Stimulated activated CD8-positive, alpha-beta memory T cell treated with anti-CD3 and anti-CD28 coated beads, Interleukin-7, amount 100 ng/mL, for 1 hour (primary cell): ENCODE data around the gene ADK.
"Not testable (repeated sequence)": the region's sequence is repeated elsewhere in the genome, so short reads cannot be mapped to it uniquely, and the experiment has no call there.

Experiments used
- DNase-seq, 2 donors: peaks; one replicate each; pipeline ENCODE4 v3.0.0-alpha.2; 2020; ENCODE audit warnings: low read depth in 2 of 2

ADK gene

GRCh38 chr10:74353021-74353420 is 202.0 kb downstream of the ADK start:
- not testable (repeated sequence) for DNase-seq

- DNase-seq = no peak
Observed at GRCh38 chr10:74361678-74362077, 210.7 kb downstream of the ADK start.

- no peak for DNase-seq
Observed at GRCh38 chr10:74363727-74364126, 212.7 kb downstream of the ADK start.

- no peak for DNase-seq
Observed at GRCh38 chr10:74365109-74365508, 214.1 kb downstream of the ADK start.

- no peak for DNase-seq
Observed at GRCh38 chr10:74371696-74372095, 220.7 kb downstream of the ADK start.

GRCh38 chr10:74373059-74373458 is 222.0 kb downstream of the ADK start:
- DNase-seq = no peak

GRCh38 chr10:74377476-74377875 is 226.5 kb downstream of the ADK start:
- no peak for DNase-seq

- DNase-seq = no peak
Observed at GRCh38 chr10:74379474-74379873, 228.5 kb downstream of the ADK start.

- no peak for DNase-seq
Observed at GRCh38 chr10:74380795-74381194, 229.8 kb downstream of the ADK start.

- DNase-seq = no peak
Observed at GRCh38 chr10:74381291-74381853, 230.4 kb downstream of the ADK start.

- DNase-seq = no peak
Observed at GRCh38 chr10:74382663-74383062, 231.6 kb downstream of the ADK start.

GRCh38 chr10:74383642-74384041 is 232.6 kb downstream of the ADK start:
- DNase-seq = no peak

- no peak for DNase-seq
Observed at GRCh38 chr10:74384615-74385183, 233.7 kb downstream of the ADK start.

- no peak for DNase-seq
Observed at GRCh38 chr10:74388801-74389200, 237.8 kb downstream of the ADK start.

GRCh38 chr10:74391786-74392185 is 240.8 kb downstream of the ADK start:
- no peak for DNase-seq

- no peak for DNase-seq
Observed at GRCh38 chr10:74394416-74394969, 243.5 kb downstream of the ADK start.

- DNase-seq = no peak
Observed at GRCh38 chr10:74400186-74400585, 249.2 kb downstream of the ADK start.

- DNase-seq = no peak
Observed at GRCh38 chr10:74406006-74406405, 255.0 kb downstream of the ADK start.

- no peak for DNase-seq
Observed at GRCh38 chr10:74415146-74415839, 264.3 kb downstream of the ADK start.

- DNase-seq = no peak
Observed at GRCh38 chr10:74417397-74417796, 266.4 kb downstream of the ADK start.

- DNase-seq = no peak
Observed at GRCh38 chr10:74418285-74418872, 267.4 kb downstream of the ADK start.

GRCh38 chr10:74419491-74419951 is 268.5 kb downstream of the ADK start:
- no peak for DNase-seq

- DNase-seq = no peak
Observed at GRCh38 chr10:74419958-74420375, 268.9 kb downstream of the ADK start.
